Measurements from ENCODE around the gene CELA2B.
"Not testable (repeated sequence)": the region's sequence is repeated elsewhere in the genome, so short reads cannot be mapped to it uniquely, and the experiment has no call there.

The CELA2B gene

DNA sequence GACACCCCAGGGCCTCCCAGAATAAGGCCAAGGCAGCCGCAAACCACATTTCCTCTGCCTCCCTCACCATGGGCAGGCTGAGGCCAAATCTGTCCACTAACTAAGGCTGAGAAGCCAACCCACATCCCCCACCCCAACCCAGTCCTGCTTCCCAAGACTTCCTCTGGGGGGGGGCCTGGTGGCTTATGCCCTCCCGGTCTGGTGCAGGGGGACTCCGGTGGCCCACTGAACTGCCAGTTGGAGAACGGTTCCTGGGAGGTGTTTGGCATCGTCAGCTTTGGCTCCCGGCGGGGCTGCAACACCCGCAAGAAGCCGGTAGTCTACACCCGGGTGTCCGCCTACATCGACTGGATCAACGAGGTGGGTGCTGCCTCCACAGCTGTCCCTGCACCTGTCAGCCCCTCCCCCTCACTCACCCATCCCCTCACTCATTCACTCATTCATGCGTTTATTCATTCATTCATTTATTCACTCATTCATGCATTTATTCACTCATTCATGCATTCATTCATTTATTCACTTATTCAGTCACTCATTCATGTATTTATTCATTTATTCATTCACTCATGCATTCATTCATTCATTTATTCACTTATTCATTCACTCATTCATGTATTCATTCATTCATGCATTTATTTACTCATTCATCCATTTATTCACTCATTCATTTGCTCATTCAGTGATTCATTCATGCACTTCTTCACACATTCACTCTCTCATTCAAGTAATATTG is 30.3 kb upstream of the CELA2B start:
- no peak for DNase-seq (ENCODE audit: low read depth)

DNA sequence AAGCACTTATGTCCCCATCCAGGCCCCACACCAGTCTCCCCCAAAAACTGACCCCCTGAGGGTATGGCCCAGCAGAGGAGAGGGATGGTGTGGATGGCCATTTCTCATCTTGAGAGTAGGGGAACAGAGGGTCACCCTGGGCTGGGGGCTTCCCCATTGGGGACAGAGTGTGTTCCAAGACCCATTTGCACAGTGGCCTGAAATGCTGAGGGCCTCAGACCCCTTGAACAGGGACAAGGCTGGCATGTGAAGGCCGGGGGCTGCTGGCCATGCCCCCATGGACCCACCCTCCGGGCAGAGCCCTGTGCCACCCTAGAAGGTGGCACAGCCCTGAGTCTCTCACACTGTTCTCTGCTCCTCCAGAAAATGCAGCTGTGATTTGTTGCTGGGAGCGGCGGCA is 29.7 kb upstream of the CELA2B start:
- no peak for DNase-seq (ENCODE audit: low read depth)

DNA sequence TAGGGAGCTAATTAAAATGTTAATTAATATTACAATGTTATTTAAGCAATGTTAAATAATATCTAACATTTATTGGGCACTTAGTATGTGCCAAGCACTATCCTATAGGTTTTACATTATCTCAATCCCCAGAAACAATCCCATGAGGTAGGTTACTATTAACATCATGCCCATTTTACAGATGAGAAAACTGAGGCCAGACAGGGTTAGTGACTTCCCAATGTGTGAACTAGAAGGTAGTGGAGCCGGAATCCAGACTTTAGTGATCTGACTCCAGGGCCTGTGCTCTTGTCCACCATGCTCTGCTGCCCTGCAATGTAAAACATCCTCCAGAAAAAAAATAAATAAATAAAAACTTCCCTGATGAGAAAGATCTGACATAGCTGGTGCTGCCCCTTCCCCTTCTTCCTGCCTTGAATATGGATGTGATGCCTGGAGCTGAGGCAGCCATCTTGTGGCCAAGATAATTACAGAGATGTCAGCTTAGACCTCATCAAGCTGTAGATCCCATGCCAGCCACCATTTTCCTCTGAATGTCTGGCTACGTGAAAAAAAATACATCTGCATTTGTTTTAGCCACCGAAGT is 26.9 kb upstream of the CELA2B start:
- no peak for DNase-seq (ENCODE audit: low read depth)

DNA sequence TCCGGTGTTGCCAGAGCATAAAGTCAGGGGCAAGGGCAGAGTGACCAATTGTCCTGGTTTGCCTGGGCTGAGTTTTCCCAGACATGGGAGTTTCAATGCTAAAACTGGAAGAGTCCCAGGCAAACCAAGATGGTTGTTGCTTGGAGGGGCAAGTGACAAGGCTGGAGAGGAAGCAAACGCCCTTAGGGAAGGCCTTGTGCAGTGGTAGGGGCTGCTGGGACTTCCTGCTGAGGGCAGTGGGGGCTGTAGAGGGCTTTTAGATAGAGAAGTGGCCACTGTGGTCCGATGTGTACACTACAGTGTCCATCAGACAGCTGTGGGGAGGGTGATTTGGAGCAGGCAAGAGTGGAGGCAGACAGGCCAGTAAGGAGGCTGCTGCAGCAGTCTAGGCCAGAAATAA is 26.3 kb upstream of the CELA2B start:
- no peak for DNase-seq (ENCODE audit: low read depth)

DNA sequence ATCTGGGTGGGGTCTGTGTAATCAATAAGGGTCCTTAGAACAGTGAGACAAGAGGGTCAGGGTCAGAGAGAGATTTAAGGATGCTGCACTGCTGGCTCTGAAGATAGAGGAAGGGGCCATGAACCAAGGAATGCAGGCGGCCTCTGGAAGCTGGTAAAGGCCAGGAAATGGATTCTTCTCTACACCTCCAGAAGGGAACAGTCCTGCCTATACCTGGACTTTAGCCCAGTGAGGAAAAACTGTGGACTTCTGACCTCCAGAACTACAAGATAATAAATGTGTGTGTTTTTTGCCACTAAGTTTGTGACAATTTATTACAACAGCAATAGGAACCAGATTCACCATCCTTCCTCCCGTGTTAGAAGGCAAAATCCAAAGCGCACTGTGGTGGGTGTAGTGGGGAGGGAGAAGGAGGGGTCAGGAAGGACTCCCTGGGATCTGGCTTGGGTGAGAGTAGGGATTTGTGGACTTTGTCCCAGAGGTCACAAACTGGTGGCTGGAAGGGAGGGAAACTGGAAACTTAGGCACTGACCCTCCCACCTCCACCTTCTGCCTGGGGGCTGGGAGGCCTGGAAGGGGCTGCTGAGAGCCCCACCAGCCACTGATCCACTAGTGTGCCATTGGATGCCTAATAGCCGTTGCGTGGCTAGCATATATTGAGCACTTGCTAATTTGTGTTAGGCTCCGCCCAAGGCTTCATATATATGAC is 24.7 kb upstream of the CELA2B start:
- DNase-seq (ENCODE audit: low read depth) = no peak

DNA sequence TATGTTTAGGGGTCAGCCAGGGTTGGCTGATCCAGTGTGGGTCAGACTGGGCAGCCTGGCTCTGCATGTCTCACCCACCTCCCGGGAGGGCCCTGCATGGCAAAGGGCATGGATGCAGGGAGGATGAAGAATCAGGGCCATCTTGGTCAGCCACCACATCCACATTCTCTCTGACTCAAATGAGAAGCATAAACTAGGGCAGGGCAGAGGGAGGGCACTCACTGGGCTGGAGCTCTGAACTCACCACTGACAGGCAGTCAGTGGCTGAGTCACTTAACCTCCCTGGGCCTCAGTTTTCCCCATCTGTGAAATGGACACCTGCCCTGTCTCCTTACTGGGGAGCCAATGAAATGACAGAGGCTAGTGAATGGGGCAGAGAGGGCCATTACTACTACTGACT is 23.7 kb upstream of the CELA2B start:
- DNase-seq (ENCODE audit: low read depth) = peak; percentile 27

DNA sequence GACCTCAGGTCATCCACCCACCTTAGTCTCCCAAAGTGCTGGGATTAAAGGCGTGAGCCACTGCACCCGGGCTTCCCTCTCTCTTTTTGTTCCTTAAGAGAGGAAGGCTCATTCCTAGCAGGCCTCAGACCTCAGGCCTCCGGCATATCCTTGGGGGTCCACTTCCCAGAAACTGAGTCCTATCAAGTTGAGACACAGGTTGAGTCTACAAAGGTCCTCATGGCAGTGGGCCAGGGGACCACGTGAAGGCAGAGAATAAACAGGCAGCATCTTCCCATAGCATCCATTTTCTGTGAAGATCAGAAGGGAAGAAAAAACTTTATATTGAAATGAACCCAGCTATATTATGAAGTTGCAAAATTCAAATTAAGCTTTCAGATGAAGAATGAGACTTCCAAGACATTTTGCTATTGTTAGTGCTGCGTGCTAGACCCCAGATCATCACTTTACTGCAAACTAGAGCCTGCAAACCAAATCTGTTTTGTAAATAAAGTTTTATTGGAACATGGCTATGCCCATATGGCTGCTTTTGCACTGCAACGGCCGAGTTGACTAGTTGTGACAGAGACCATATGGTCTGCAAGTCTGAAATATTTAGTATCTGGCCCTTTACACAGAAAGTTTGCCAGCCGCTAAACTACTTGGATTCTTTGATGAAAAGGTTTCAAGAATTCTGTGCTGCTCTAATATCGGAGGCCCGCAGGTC is 22.9 kb upstream of the CELA2B start:
- no peak for DNase-seq (ENCODE audit: low read depth)

DNA sequence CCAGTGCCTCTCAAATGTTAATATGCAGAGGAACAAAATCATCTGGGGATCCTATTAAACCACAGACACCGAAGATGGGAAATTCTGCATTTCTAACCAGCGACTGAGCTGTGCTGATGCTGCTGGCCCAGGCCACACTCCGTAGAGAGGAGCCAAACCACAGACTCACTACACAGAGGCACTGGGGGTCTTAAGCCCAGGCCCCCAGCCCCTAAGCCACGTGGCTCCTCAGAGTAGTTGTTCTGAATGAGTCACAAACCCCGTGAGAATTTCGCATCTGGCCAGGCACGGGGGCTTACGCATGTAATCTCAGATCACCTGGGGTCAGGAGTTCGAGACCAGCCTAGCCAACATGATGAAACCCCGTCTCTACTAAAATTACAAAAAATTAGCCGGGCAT is 22.2 kb upstream of the CELA2B start:
- DNase-seq (ENCODE audit: low read depth) = no peak

DNA sequence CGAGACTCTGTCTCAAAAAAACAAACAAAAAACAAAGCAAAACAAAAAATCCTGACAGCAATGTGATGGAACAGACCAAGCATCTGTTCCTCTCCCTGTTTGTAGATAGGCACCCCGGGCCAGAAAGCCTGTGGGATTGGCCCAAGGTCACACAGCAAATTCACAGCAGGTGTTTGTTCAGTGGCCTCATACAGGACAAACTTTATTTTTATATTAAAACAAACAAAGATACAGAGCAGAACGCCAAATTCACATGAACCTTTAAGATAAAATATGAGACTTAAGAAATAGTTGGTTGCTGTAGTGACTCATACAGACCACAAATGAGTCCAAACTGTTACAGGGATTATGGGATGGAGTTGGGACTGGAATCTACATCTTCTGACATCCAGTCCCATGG is 21.6 kb upstream of the CELA2B start:
- DNase-seq (ENCODE audit: low read depth) = peak; percentile 59

DNA sequence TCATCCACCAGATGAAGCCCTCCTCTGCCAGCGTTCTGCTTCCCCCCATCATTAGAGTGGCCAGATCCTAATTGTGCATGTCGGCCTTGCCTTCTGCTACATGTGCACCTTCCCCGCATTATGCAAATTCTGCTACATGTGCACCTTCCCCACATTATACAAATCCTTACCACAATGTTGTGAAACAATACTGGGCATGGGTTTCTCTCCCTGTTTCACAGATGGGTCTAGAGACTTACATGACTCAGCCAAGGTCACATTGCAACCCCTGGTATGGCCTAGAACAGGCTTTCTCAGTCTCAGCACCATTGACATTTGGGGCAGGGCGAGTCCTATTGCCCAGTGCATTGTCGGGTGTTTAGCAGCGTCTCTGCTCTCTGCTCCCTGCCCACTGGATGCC is 20.4 kb upstream of the CELA2B start:
- DNase-seq (ENCODE audit: low read depth) = peak; percentile 19

DNA sequence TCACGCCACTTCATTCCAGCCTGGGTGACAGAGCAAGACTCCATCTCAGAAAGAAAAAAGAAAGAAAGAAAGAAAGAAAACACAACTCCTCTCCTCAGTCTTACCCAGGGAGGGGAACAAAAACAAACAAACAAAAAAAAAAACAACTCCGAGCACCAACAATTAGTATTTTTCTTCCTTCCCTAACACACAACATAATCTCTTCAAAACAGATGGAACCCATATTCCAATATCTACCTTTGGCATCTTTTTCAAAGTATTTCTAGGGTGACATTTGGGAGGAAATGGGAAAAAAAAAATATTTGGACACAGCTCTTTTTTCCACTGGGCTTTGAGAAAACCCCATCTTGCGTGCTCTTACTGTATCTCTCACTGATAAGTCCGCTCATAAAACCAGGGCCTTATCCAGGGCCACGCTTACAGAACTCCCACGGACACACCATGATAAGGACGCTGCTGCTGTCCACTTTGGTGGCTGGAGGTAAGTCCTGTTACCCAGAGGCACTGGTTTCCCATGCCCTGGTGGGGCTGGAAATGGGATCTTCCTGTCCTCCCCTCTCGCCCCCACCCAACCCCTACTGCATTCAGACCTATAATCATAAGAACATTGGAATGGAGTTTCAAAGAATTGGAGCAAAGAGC is 19.5 kb upstream of the CELA2B start, which contains the start of gene CELA2A:
Gene CELA2A, plus strand, starts transcription at position 420 of the 642 bp plus-strand sequence. Its CDS starts 22 bp downstream, at position 442.
- no peak for DNase-seq (ENCODE audit: low read depth)

DNA sequence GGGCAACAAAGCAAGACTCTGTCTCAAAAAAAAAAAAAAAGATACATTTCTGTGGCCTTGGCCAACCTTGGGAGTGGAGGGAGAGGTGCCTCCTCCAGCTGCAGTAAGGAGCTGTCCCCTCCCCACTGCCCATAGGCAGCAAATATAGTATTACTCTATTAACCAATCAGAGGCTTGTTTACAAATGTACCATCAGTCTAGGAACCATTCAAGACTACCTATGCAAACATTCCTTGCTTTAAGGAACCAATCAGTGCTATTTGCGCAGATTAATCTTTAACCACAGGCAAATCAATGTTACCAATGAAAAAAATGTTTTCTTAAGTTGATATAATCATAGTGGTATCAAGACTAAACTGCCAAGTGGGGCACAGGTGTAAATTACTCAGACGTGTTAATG is 18.3 kb upstream of the CELA2B start:
- no peak for DNase-seq (ENCODE audit: low read depth)

DNA sequence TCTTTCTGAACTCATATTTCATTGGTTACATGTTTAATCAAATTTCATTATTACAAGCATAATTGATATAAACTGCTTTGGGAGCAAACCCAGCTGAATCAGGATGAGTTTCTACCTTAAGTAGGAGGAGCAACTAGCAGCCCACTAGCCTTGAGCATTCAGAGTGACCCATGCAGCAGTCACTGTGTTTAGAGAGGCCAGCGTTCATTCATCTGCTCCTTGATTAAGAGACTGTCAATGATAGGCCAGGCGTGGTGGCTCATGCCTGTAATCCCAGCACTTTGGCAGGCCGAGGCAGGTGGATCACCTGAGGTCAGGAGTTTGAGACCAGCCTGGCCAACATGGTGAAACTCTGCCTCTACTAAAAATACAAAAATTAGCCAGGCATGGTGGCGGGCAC is 17.5 kb upstream of the CELA2B start:
- DNase-seq (ENCODE audit: low read depth) = not testable (repeated sequence)

DNA sequence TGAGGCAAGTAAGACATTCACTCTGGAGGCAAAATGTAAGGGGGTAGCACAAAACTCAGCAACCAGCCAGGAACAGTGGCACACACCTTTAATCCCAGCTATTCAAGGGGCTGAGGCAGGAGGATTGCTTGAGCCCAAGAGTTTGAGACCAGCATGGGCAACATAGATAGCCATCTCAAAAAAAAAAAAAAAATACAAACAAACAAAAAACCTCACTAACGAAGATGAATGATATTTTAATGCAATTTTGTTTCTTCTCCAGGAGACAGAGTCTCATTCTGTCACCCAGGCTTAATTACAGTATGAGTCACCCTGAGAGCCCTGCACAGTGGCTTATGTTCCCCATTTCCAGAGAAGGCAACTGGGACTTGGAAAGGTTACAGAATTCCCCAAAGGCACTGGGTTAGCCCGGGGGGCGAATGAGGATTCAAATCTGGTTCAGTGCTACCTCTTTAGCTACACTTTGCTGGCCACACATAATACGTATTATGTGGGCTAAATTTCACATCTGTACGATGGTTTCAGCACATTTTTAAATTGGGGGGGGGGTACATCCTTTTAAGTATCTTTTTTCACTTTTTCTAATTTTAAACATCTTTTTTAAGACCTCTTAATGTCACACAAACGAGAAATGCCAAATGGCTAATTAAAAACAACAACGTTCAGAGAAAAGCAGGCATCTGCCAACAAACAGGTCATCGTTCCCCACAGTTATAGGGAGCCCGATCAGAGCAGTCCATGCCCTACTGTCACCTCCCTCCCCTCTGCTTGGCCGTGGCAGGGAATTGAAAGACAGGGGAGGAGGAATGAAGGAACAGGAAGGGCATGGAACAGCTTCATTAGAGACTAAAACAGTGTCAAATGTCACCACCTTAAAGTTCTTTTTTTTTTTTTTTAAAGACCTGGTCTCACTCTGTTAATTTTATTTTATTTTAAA is 15.9 kb upstream of the CELA2B start:
- no peak for DNase-seq (ENCODE audit: low read depth)

DNA sequence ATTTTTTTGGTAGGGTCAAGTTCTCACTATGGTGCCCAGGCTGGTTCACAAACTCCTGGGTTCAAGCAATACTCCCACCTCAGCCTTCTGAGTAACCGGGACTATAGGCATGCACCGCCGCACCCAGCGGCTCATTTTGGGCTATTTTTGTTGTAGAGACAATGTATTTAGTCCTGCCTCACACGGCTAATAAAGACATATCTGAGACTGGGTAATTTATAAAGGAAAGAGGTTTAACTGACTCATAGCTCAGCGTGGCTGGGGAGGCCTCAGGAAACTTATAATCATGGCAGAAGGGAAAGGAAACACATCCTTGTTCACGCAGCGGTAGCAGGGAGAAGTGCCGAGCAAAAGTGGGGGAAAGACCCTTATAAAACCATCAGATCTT is 15.2 kb upstream of the CELA2B start:
- no peak for DNase-seq (ENCODE audit: low read depth)

DNA sequence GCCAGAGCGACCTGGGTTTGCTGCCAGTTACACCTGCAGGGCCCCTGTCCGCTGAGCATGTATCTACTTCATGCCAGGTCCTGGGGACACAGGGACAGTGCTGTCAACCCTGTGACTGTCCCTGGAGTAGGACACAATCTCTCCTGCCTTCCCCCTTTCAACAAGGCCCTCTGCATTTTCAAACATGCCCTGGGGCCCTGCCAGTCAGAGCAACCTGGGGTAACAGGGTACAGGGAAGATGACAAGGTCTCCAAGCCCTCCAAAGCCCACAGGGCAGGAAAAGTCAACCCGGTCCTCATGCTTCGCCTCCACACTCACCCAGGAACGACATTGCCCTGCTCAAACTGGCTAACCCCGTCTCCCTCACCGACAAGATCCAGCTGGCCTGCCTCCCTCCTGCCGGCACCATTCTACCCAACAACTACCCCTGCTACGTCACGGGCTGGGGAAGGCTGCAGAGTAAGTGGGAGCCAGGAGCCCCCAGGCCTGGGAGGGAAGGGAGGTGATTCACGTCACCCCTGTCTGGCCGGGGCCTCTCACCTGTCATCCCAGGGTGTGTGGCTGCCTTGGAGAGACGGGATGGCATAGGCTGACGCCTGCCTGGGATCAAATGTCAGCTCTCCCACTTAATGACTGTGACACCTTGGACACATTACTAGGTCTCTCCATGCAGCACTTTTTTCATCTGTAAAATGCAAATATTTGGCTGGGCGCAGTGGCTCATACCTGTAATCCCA is 12.7 kb upstream of the CELA2B start:
- not testable (repeated sequence) for DNase-seq (ENCODE audit: low read depth)

DNA sequence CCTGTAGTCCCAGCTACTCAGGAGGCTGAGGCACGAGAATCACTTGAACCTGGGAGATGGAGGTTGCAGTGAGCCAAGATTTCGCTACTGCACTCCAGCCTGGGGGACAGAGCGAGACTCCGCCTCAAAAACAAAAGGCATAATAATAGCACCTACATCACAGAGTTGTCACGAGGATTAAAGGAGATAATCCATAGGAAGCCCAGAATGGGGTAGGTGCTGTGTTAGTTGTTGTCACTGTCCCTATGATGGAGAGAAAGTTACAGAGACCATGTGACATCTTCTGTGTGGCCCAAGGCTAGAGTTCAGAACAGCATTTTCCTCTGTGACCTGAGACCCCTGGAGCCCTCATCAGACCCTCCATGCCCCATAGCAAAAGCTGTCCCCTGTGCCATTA is 12.0 kb upstream of the CELA2B start:
- not testable (repeated sequence) for DNase-seq (ENCODE audit: low read depth)

DNA sequence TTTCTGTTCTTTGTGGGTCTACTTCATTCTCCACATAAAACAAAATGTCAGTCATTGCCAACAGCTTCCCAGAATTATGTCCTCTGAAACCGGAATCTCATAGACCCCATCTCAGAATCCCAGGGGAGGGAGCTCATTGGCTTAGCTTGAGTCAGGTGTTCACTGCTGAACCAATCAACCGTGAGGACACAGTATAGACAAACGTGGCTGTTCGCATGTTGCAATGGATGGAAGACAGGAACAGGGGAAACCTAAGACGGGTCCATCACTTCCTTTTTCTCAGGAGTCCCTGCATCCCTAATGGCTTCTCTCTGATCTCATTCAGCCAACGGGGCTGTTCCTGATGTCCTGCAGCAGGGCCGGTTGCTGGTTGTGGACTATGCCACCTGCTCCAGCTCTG is 10.2 kb upstream of the CELA2B start:
- DNase-seq (ENCODE audit: low read depth) = no peak

DNA sequence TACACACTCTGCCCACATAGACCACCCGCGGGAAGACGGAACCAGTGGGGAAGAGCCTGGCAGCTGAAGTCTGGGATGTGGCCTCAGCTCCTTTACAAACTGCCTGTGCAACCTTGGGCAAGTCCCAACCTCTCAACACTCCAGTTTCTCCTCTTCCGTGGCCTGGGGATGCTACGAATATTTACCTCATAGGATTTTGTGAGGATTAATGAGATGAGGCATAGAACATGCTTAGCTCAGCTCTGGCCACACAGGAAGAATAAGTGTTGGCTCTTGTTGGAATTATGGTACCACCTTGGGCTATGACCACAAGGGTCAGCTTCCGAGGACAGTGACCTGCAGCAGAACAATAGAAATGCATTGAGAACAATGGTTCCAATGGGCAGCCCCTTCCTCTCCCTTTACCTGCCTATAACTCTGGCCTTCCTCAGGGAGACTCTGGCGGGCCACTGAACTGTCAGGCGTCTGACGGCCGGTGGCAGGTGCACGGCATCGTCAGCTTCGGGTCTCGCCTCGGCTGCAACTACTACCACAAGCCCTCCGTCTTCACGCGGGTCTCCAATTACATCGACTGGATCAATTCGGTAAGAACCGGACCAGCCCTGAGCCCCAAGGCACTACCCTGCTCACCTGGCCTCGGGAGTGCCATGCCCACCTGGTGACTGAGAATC is 8.8 kb upstream of the CELA2B start:
- DNase-seq (ENCODE audit: low read depth) = not testable (repeated sequence)

DNA sequence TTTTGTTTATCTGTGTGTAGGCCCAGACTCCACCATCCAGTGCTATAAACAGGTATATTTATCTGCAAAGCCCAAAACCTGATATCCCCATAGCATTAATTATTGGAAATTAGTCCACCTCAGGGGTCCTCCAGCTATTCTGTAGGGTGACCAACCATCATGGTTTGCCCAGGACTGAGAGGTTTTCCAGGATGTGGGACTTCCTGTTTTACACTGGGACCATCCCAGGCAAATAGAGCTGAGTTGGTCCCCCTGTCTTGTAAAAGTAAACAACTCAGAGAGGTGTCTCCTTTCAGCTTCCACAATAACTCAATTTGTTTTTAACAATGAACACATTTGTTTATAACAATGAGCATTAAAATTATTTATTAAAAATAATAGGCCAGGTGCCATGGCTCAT is 7.8 kb upstream of the CELA2B start:
- DNase-seq (ENCODE audit: low read depth) = no peak
